KMS-11 (cell line): Measurements from ENCODE around the gene MORC2.

ENCODE experiments used
- H2AFZ ChIP-seq: fragments of 200-600 bp; sonication (generic); 2 replicates; pipeline ENCODE4 v1.6.1; 2016; ENCODE audit warnings: antibody characterized with exemption, mixed run types, low read depth
- H3K27ac ChIP-seq: fragments of 200-600 bp; sonication (generic); 2 replicates; pipeline ENCODE4 v1.6.1; 2016; ENCODE audit warnings: mild to moderate bottlenecking, mixed run types
- H3K27me3 ChIP-seq: fragments of 200-600 bp; sonication (generic); 2 replicates; pipeline ENCODE4 v1.6.1; 2017; ENCODE audit warnings: mild to moderate bottlenecking, low read depth, mixed run types, moderate library complexity; ENCODE audit not compliant: insufficient read depth
- H3K36me3 ChIP-seq: fragments of 200-600 bp; sonication (generic); 2 replicates; pipeline ENCODE4 v1.6.1; 2017; ENCODE audit warnings: mild to moderate bottlenecking, mixed run types; ENCODE audit not compliant: insufficient read depth
- H3K4me1 ChIP-seq: fragments of 200-600 bp; sonication (generic); 2 replicates; pipeline ENCODE4 v1.6.1; 2016; ENCODE audit warnings: mild to moderate bottlenecking, low read depth, mixed run types; ENCODE audit not compliant: poor library complexity, severe bottlenecking
- H3K4me2 ChIP-seq: fragments of 200-600 bp; sonication (generic); 2 replicates; pipeline ENCODE4 v1.7.0; 2016; ENCODE audit warnings: mild to moderate bottlenecking, mixed run types
- H3K4me3 ChIP-seq: fragments of 200-600 bp; sonication (generic); IDR thresholded peaks from 2 replicates; pipeline ENCODE4 v1.6.1; 2017; ENCODE audit warnings: low read depth, low read length, mixed read lengths; ENCODE audit not compliant: insufficient read depth
- H3K79me2 ChIP-seq: fragments of 200-600 bp; sonication (generic); 2 replicates; pipeline ENCODE4 v1.6.1; 2016; ENCODE audit warnings: low read depth, mixed run types; ENCODE audit not compliant: insufficient read depth
- H3K9ac ChIP-seq: fragments of 200-600 bp; sonication (generic); 2 replicates; pipeline ENCODE4 v1.6.1; 2016; ENCODE audit warnings: mild to moderate bottlenecking, mixed run types
- H4K20me1 ChIP-seq: fragments of 200-600 bp; sonication (generic); 2 replicates; pipeline ENCODE4 v1.6.1; 2016; ENCODE audit warnings: mild to moderate bottlenecking, mixed run types; ENCODE audit not compliant: insufficient read depth
- CTCF ChIP-seq: fragments of 200-600 bp; sonication (generic); conservative IDR thresholded peaks from 2 replicates; pipeline ENCODE4 v1.6.1; 2017; ENCODE audit warnings: low read depth, mild to moderate bottlenecking, antibody characterized with exemption, low read length, moderate library complexity, mixed read lengths

MORC2 gene

GRCh38 chr22:30884211-30885000 is 84.2 kb downstream of the MORC2 start:
- Histone ChIP-seq H3K27ac (no peak overlapping the region), H3K4me2 (no peak overlapping the region)

DNA sequence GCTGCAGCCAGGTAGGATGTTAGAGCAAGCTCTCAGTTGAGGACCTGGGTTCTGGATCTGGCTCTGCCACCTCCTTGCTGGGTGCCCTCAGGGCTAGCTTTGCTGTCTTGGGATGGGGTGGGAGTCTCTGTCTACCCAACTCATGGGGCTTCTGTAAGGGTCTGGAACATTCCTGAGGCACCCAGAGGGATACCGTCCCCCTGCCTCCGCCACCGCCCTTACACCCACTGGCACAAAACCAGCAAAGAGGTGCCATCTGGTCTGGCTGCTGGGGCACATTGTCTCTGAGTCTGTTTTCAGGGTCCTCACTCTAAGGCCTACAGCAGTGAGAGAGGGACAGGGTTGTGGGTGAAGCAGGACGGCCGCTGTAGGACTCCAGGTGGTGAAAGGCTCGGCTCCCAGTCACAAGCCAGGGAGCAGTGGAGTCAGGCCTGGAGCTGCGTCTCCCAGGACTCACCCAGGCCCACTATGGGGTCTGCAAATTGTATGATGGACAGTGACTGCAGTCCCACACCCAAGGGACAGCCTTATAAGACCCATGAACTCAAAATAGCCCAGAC is 84.9 kb downstream of the MORC2 start:
- no peak overlapping the region for H3K9ac ChIP-seq

More at GRCh38 chr22:30884211-30885000, 84.2 kb downstream of the MORC2 start:
- Histone ChIP-seq H3K36me3 (no peaks in the 10 kb centered on the region), H3K27me3 (no peaks in the 10 kb centered on the region), H2AFZ (no peak overlapping the region), H3K79me2 (no peaks in the 10 kb centered on the region), H3K4me1 (no peaks in the 10 kb centered on the region), H3K4me3 (no peak overlapping the region), H4K20me1 (no peaks in the 10 kb centered on the region), H3K9ac (no peak overlapping the region)
- TF ChIP-seq CTCF: no peak

GRCh38 chr22:30882974-30883533 is 85.5 kb downstream of the MORC2 start:
- H3K9ac ChIP-seq: no peak overlapping the region
- H2AFZ ChIP-seq: no peak overlapping the region
- no peaks in the 10 kb centered on the region for H3K79me2 ChIP-seq
- no peaks in the 10 kb centered on the region for H4K20me1 ChIP-seq
- no peaks in the 10 kb centered on the region for H3K36me3 ChIP-seq
- no peaks in the 10 kb centered on the region for H3K27me3 ChIP-seq
- TF ChIP-seq CTCF: no peak
- H3K4me2 ChIP-seq: no peak overlapping the region
- H3K4me1 ChIP-seq: no peaks in the 10 kb centered on the region
- H3K4me3 ChIP-seq: no peak overlapping the region
- no peak overlapping the region for H3K27ac ChIP-seq

More for the DNA sequence above, 84.9 kb downstream of the MORC2 start:
- Histone ChIP-seq H3K4me1 (no peaks in the 10 kb centered on the region), H3K4me2 (no peak overlapping the region), H2AFZ (no peak overlapping the region), H3K27me3 (no peaks in the 10 kb centered on the region), H3K4me3 (no peak overlapping the region), H4K20me1 (no peaks in the 10 kb centered on the region), H3K79me2 (no peaks in the 10 kb centered on the region), H3K36me3 (no peaks in the 10 kb centered on the region), H3K27ac (no peak overlapping the region)
- TF ChIP-seq CTCF: no peak

- no peak overlapping the region for H3K4me2 ChIP-seq
These were observed 86.3 kb downstream of the MORC2 start for GRCh38 chr22:30882184-30882717.

More at GRCh38 chr22:30882184-30882717, 86.3 kb downstream of the MORC2 start:
- TF ChIP-seq CTCF: no peak
- Histone ChIP-seq H3K4me1 (no peaks in the 10 kb centered on the region), H3K9ac (no peak overlapping the region), H2AFZ (no peak overlapping the region), H3K4me3 (no peak overlapping the region), H4K20me1 (no peaks in the 10 kb centered on the region), H3K27ac (no peak overlapping the region), H3K36me3 (no peaks in the 10 kb centered on the region), H3K79me2 (no peaks in the 10 kb centered on the region), H3K27me3 (no peaks in the 10 kb centered on the region)
